Fibroblast of lung (primary cell): Measurements from ENCODE around the gene SLAMF1. TPM values are rescaled to one million over a fixed set of nuclear protein-coding genes. Genes with fewer than 3 reads are reported as not detected.

Experiments used
- DNase-seq, 2 donors: peaks; one replicate each; pipeline versions ENCODE4 v3.0.0 to v3.0.0-alpha.2; 2010; ENCODE audit warnings: low read depth in 2 of 2
- H2AFZ ChIP-seq: 2 replicates; pipeline ENCODE4 v1.5.1; 2012; ENCODE audit warnings: low read length, control low read depth, inconsistent platforms
- H3K27ac ChIP-seq: 2 replicates; pipeline ENCODE4 v1.5.1; 2011; ENCODE audit warnings: low read length, control low read depth; ENCODE audit not compliant: insufficient read depth
- H3K27me3 ChIP-seq: 2 replicates; pipeline ENCODE4 v1.5.1; 2011; ENCODE audit warnings: mild to moderate bottlenecking, low read length; ENCODE audit not compliant: control insufficient read depth, insufficient read depth
- H3K36me3 ChIP-seq: 2 replicates; pipeline ENCODE4 v1.5.1; 2011; ENCODE audit warnings: low read length; ENCODE audit not compliant: control insufficient read depth, insufficient read depth
- H3K4me1 ChIP-seq: 2 replicates; pipeline ENCODE4 v1.5.1; 2011; ENCODE audit warnings: low read length; ENCODE audit not compliant: control insufficient read depth, insufficient read depth; ENCODE audit errors: extremely low read depth
- H3K4me2 ChIP-seq: 2 replicates; pipeline ENCODE4 v1.5.1; 2011; ENCODE audit warnings: low read length, control low read depth; ENCODE audit not compliant: insufficient read depth; ENCODE audit errors: extremely low read depth
- H3K4me3 ChIP-seq, 4 experiments: fragments of 200-600 bp in 1 of 4; sonication (generic) in 1 of 4; replicated peaks in 1 of 4; 2 replicates each; pipeline ENCODE4 v1.5.1; 2011 to 2016; ENCODE audit warnings: low read length in 4 of 4, low read depth in 3 of 4, mild to moderate bottlenecking in 3 of 4, control low read depth in 2 of 4, inconsistent platforms in 1 of 4, mixed read lengths in 1 of 4; ENCODE audit not compliant: insufficient read depth in 1 of 4; ENCODE audit errors: control extremely low read depth in 1 of 4
- H3K79me2 ChIP-seq: 2 replicates; pipeline ENCODE4 v1.5.1; 2012; ENCODE audit warnings: mild to moderate bottlenecking, low read length, inconsistent platforms; ENCODE audit not compliant: control insufficient read depth, insufficient read depth
- H3K9ac ChIP-seq: 2 replicates; pipeline ENCODE4 v1.5.1; 2011; ENCODE audit warnings: mild to moderate bottlenecking, low read length, control low read depth; ENCODE audit not compliant: insufficient read depth
- H3K9me3 ChIP-seq: 2 replicates; pipeline ENCODE4 v1.5.1; 2012; ENCODE audit warnings: low read depth, low read length; ENCODE audit not compliant: control insufficient read depth, insufficient read depth
- H4K20me1 ChIP-seq: 2 replicates; pipeline ENCODE4 v1.5.1; 2011; ENCODE audit warnings: low read length; ENCODE audit not compliant: control insufficient read depth, insufficient read depth; ENCODE audit errors: extremely low read depth
- EZH2 ChIP-seq: IDR thresholded peaks from 2 replicates; pipeline ENCODE4 v1.5.1; 2012; ENCODE audit warnings: low read length, control low read depth, mild to moderate bottlenecking; ENCODE audit errors: missing control alignments
- polyA plus RNA-seq, 2 donors: library from polyadenylated mRNA; depleted of rRNA in 1 of 2; stranded (reverse) in 1 of 2; unstranded in 1 of 2; fragments of >200 nt; gene quantifications; 2 replicates each; pipeline ENCODE4 v1.2.1, GENCODE V29; 2011 to 2012; ENCODE audit warnings: missing spikeins in 1 of 2
- total RNA-seq: library from RNA; depleted of rRNA; stranded (reverse); fragments of >200 nt; gene quantifications from 2 replicates; pipeline ENCODE4 v1.2.1, GENCODE V29; 2014
- TF ChIP-seq, protein P1 (sequence below), 2 donors: IDR thresholded peaks in 1 of 2; conservative IDR thresholded peaks in 1 of 2; 1 replicate in 1 of 2; 2 replicates in 1 of 2; pipeline ENCODE4 v1.5.1; 2011 to 2012; ENCODE audit warnings: low read length in 2 of 2, control low read depth in 1 of 2, inconsistent platforms in 1 of 2, low read depth in 1 of 2, mild to moderate bottlenecking in 1 of 2

Gene SLAMF1
- total and polyA plus RNA-seq, 2 donors (not counting 1 experiment from before 2014, with no cell fraction given), result not detected

DNA sequence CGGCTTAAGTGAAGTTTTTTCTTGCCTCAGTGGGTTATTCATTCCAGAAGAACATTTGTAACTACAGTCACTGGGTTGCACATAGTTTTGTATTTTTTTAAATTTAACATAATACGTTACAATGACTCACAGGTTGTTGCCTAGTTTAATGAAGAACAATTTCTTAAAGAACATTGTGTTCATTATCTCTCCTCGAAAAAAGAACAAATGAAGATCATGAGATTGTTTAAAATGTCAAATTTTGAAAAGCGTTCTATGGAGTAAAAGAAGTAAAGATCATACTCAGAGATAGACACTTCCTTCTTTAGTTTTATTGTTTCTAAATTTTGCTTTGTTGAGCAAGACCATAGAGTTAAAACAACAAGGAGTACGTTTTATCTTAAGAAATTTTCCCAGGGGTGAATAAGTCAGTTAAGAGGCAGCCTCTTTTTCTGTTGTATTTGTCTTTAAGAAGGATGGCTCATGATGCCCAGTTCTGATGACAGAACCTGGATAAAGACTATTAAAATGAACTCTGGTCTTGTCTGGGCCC lies 10.5 kb upstream of the SLAMF1 start:
- Histone ChIP-seq H4K20me1 (no peaks in the 10 kb centered on the region), H3K79me2 (no peaks in the 10 kb centered on the region), H3K27ac (no peak overlapping the region), H3K9me3 (no peaks in the 10 kb centered on the region), H3K27me3 (no peaks in the 10 kb centered on the region), H3K4me3 (no peak overlapping the region), H2AFZ (no peak overlapping the region), H3K36me3 (no peaks in the 10 kb centered on the region), H3K4me1 (no peaks in the 10 kb centered on the region), H3K4me2 (no peak overlapping the region), H3K9ac (no peak overlapping the region)
- DNase-seq, result no peak
- no peak for TF ChIP-seq EZH2
- TF ChIP-seq, protein P1, sequence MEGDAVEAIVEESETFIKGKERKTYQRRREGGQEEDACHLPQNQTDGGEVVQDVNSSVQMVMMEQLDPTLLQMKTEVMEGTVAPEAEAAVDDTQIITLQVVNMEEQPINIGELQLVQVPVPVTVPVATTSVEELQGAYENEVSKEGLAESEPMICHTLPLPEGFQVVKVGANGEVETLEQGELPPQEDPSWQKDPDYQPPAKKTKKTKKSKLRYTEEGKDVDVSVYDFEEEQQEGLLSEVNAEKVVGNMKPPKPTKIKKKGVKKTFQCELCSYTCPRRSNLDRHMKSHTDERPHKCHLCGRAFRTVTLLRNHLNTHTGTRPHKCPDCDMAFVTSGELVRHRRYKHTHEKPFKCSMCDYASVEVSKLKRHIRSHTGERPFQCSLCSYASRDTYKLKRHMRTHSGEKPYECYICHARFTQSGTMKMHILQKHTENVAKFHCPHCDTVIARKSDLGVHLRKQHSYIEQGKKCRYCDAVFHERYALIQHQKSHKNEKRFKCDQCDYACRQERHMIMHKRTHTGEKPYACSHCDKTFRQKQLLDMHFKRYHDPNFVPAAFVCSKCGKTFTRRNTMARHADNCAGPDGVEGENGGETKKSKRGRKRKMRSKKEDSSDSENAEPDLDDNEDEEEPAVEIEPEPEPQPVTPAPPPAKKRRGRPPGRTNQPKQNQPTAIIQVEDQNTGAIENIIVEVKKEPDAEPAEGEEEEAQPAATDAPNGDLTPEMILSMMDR (conservative IDR thresholded peaks at IDR 0.05 in 1 of 2, IDR thresholded peaks at IDR 0.05 in 1 of 2; ENCODE audit: low read depth in 1 of 2, low read length in 2 of 2), result no peak

DNA sequence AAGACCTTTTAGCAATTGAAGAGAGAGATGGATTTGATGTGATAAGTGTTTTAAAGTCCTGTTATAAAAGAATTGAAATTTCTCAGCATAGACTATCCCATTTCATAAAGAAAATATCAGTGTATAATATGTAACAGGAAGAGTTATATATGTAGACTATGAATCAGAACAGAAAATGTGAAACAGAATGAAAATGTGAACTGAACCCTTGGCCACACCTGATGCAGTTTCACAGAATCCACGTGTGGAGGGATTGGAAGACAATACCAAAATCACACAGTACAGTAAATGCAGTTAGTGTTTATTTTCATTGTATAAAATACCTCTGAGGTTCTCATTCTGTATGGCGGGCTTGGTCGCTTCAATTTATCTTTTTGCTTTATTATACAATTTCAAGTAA lies 9.9 kb upstream of the SLAMF1 start:
- no peaks in the 10 kb centered on the region for H4K20me1 ChIP-seq
- H3K27ac ChIP-seq, result no peak overlapping the region
- H3K27me3 ChIP-seq, result no peaks in the 10 kb centered on the region
- no peak overlapping the region for H2AFZ ChIP-seq
- DNase-seq, result no peak
- H3K79me2 ChIP-seq, result no peaks in the 10 kb centered on the region
- H3K9me3 ChIP-seq, result no peaks in the 10 kb centered on the region
- no peak for TF ChIP-seq EZH2
- TF ChIP-seq, protein P1 (conservative IDR thresholded peaks at IDR 0.05 in 1 of 2, IDR thresholded peaks at IDR 0.05 in 1 of 2; ENCODE audit: low read depth in 1 of 2, low read length in 2 of 2), result no peak
- H3K36me3 ChIP-seq, result no peaks in the 10 kb centered on the region
- no peak overlapping the region for H3K9ac ChIP-seq
- H3K4me2 ChIP-seq, result no peak overlapping the region
- H3K4me3 ChIP-seq, result no peak overlapping the region
- H3K4me1 ChIP-seq, result no peaks in the 10 kb centered on the region

DNA sequence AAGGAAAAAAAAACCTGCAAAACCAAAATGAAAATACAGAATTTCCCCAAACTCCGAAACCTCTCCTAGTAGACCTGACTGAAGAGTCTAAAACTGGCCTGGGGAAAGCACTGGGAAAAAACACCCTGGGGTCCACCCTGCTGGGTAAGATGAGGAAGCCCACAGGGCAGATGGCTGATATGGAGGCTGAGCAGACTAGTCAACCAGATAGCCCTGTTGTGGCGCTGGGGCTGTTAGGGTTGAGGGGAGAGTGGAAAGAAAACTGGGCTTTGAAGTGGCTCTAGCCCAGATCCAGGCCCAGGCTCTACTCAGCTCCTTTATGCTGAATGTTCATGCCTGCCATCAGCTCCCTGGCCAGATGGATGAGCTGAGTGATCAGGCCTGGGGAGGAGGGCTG lies 6.8 kb upstream of the SLAMF1 start:
- Histone ChIP-seq H3K4me3 (no peak overlapping the region), H3K4me2 (no peak overlapping the region), H3K9me3 (no peaks in the 10 kb centered on the region), H3K9ac (no peak overlapping the region), H3K4me1 (no peaks in the 10 kb centered on the region), H3K79me2 (no peaks in the 10 kb centered on the region), H3K27me3 (no peaks in the 10 kb centered on the region), H2AFZ (no peak overlapping the region), H3K27ac (no peak overlapping the region), H3K36me3 (no peaks in the 10 kb centered on the region), H4K20me1 (no peaks in the 10 kb centered on the region)
- TF ChIP-seq EZH2, result no peak
- TF ChIP-seq, protein P1 (conservative IDR thresholded peaks at IDR 0.05 in 1 of 2, IDR thresholded peaks at IDR 0.05 in 1 of 2; ENCODE audit: low read depth in 1 of 2, low read length in 2 of 2), result no peak
- no peak for DNase-seq
